SK-N-SH treated with all-trans-retinoic acid at 6 μM for 48 hours (cell line): ENCODE results near the gene DIAPH1.

Experiments used
- ATAC-seq: fragments of 200-7000 bp; cut with Tn5 transposase; 3 replicates; pipeline ENCODE4 v1.9.1; 2020; ENCODE audit warnings: mild to moderate bottlenecking, moderate library complexity
- ARNTL ChIP-seq: fragments of 450-650 bp; formaldehyde crosslinking; IDR thresholded peaks from 2 replicates; pipeline ENCODE4 v1.5.0; 2020; ENCODE audit warnings: low read depth, mild to moderate bottlenecking, moderate library complexity, borderline replicate concordance
- BACH2 ChIP-seq: fragments of 250-450 bp; sonication (Bioruptor Pico); IDR thresholded peaks from 2 replicates; pipeline ENCODE4 v1.9.0; 2021; ENCODE audit warnings: mild to moderate bottlenecking, borderline replicate concordance
- CREB5 ChIP-seq: fragments of 250-450 bp; sonication (Bioruptor Pico); IDR thresholded peaks from 2 replicates; pipeline ENCODE4 v1.5.1; 2020; ENCODE audit warnings: low read depth, mild to moderate bottlenecking, moderate library complexity
- ESRRG ChIP-seq: fragments of 250-450 bp; sonication (Bioruptor Pico); IDR thresholded peaks from 2 replicates; pipeline ENCODE4 v1.6.1; 2021; ENCODE audit warnings: mild to moderate bottlenecking
- GLIS3 ChIP-seq: fragments of 250-450 bp; sonication (Bioruptor Pico); IDR thresholded peaks from 2 replicates; pipeline ENCODE4 v1.5.0; 2020; ENCODE audit warnings: mild to moderate bottlenecking, moderate library complexity
- ISL1 ChIP-seq: fragments of 250-450 bp; sonication (Bioruptor Pico); IDR thresholded peaks from 2 replicates; pipeline ENCODE4 v2.1.2; 2022; ENCODE audit warnings: mild to moderate bottlenecking, moderate library complexity
- OSR1 ChIP-seq: fragments of 250-450 bp; sonication (Bioruptor Pico); IDR thresholded peaks from 2 replicates; pipeline ENCODE4 v1.8.0; 2022; ENCODE audit warnings: moderate library complexity, mild to moderate bottlenecking, inconsistent platforms
- PATZ1 ChIP-seq: fragments of 250-450 bp; sonication (Bioruptor Pico); IDR thresholded peaks from 2 replicates; pipeline ENCODE4 v1.8.0; 2020; ENCODE audit warnings: mild to moderate bottlenecking, moderate library complexity, borderline replicate concordance
- PPARA ChIP-seq: fragments of 250-450 bp; sonication (Bioruptor Pico); IDR thresholded peaks from 2 replicates; pipeline ENCODE4 v1.5.0; 2020; ENCODE audit warnings: mild to moderate bottlenecking, borderline replicate concordance
- RARB ChIP-seq: fragments of 250-450 bp; sonication (Bioruptor Pico); IDR thresholded peaks from 2 replicates; pipeline ENCODE4 v1.8.0; 2021; ENCODE audit warnings: mild to moderate bottlenecking, moderate library complexity
- SNAI2 ChIP-seq: fragments of 250-450 bp; sonication (Bioruptor Pico); IDR thresholded peaks from 2 replicates; pipeline ENCODE4 v1.5.0; 2020; ENCODE audit warnings: mild to moderate bottlenecking, moderate library complexity
- TCF4 ChIP-seq: fragments of 250-450 bp; sonication (Bioruptor Pico); IDR thresholded peaks from 2 replicates; pipeline ENCODE4 v1.8.0; 2021; ENCODE audit warnings: mild to moderate bottlenecking, moderate library complexity, borderline replicate concordance
- TOX ChIP-seq: fragments of 250-450 bp; sonication (Bioruptor Pico); IDR thresholded peaks from 2 replicates; pipeline ENCODE4 v1.8.0; 2021; ENCODE audit warnings: mild to moderate bottlenecking, moderate library complexity, borderline replicate concordance
- ZC3H10 ChIP-seq: fragments of 250-450 bp; sonication (Bioruptor Pico); IDR thresholded peaks from 2 replicates; pipeline ENCODE4 v1.5.1; 2021; ENCODE audit warnings: mild to moderate bottlenecking, moderate library complexity
- ZFP3 ChIP-seq: fragments of 250-450 bp; sonication (Bioruptor Pico); IDR thresholded peaks from 2 replicates; pipeline ENCODE4 v1.5.0; 2020; ENCODE audit warnings: mild to moderate bottlenecking, moderate library complexity
- ZFP30 ChIP-seq: fragments of 450-650 bp; formaldehyde crosslinking; IDR thresholded peaks from 2 replicates; pipeline ENCODE4 v1.5.0; 2022; ENCODE audit warnings: mild to moderate bottlenecking, moderate library complexity
- ZNF565 ChIP-seq: fragments of 450-650 bp; formaldehyde crosslinking; conservative IDR thresholded peaks from 2 replicates; pipeline ENCODE4 v1.5.0; 2020; ENCODE audit warnings: low read depth, mild to moderate bottlenecking, moderate library complexity
- ZNF70 ChIP-seq: fragments of 450-650 bp; formaldehyde crosslinking; IDR thresholded peaks from 2 replicates; pipeline ENCODE4 v1.5.0; 2020; ENCODE audit warnings: mild to moderate bottlenecking, moderate library complexity
- ZNF8 ChIP-seq: fragments of 450-650 bp; formaldehyde crosslinking; IDR thresholded peaks from 2 replicates; pipeline ENCODE4 v1.5.0; 2020; ENCODE audit warnings: mild to moderate bottlenecking, moderate library complexity
- TF ChIP-seq, protein P1 (sequence below): fragments of 250-450 bp; sonication (Bioruptor Pico); IDR thresholded peaks from 2 replicates; pipeline ENCODE4 v1.8.0; 2021; ENCODE audit warnings: low read depth, mild to moderate bottlenecking, moderate library complexity, borderline replicate concordance

Gene DIAPH1

GRCh38 chr5:141518618-141519015, 100.2 kb downstream of the DIAPH1 start:
- ATAC-seq: no peak

GRCh38 chr5:141517880-141518617, 100.8 kb downstream of the DIAPH1 start:
- TF ChIP-seq GLIS3 (CRISPR knock-in tag) (no peak), CREB5 (CRISPR knock-in tag) (no peak), ZNF8 (no peak), TCF4 (CRISPR knock-in tag) (peak; percentile 50; the same call in 1 of the 2 replicates), RARB (CRISPR knock-in tag) (no peak), ZC3H10 (CRISPR knock-in tag) (no peak)
- TF ChIP-seq, protein P1, sequence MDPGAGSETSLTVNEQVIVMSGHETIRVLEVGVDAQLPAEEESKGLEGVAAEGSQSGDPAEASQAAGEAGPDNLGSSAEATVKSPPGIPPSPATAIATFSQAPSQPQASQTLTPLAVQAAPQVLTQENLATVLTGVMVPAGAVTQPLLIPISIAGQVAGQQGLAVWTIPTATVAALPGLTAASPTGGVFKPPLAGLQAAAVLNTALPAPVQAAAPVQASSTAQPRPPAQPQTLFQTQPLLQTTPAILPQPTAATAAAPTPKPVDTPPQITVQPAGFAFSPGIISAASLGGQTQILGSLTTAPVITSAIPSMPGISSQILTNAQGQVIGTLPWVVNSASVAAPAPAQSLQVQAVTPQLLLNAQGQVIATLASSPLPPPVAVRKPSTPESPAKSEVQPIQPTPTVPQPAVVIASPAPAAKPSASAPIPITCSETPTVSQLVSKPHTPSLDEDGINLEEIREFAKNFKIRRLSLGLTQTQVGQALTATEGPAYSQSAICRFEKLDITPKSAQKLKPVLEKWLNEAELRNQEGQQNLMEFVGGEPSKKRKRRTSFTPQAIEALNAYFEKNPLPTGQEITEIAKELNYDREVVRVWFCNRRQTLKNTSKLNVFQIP (CRISPR knock-in tag): no peak
- no peak for ATAC-seq

More at GRCh38 chr5:141518618-141519015, 100.2 kb downstream of the DIAPH1 start:
- no peak for TF ChIP-seq PPARA (CRISPR knock-in tag)
- no peak for TF ChIP-seq BACH2
- no peak for TF ChIP-seq TOX (CRISPR knock-in tag)
- TF ChIP-seq CREB5 (CRISPR knock-in tag): no peak
- TF ChIP-seq, all 23 proteins: peak for 0

- no peak for ATAC-seq
- TF ChIP-seq OSR1 (CRISPR knock-in tag) (no peak), CREB5 (CRISPR knock-in tag) (no peak), RARB (CRISPR knock-in tag) (no peak), ZNF8 (no peak), ZC3H10 (CRISPR knock-in tag) (no peak), ISL1 (CRISPR knock-in tag) (no peak), SNAI2 (CRISPR knock-in tag) (no peak), ARNTL (CRISPR knock-in tag) (no peak), ZNF70 (CRISPR knock-in tag) (no peak), ESRRG (CRISPR knock-in tag) (no peak), TCF4 (CRISPR knock-in tag) (no peak), ZNF565 (CRISPR knock-in tag) (no peak), TOX (CRISPR knock-in tag) (no peak), BACH2 (no peak), ZFP3 (CRISPR knock-in tag) (no peak), ZFP30 (CRISPR knock-in tag) (no peak), PATZ1 (CRISPR knock-in tag) (no peak)
- TF ChIP-seq, protein P1 (CRISPR knock-in tag): no peak
Measured at GRCh38 chr5:141517312-141517711, 101.5 kb downstream of the DIAPH1 start.
